HepG2 (cell line): ENCODE measurements around the gene SLC34A3. TPM values are rescaled to one million over a fixed set of nuclear protein-coding genes. Genes with fewer than 3 reads are reported as not detected.
A peak's percentile ranks its signal among the peaks of the same experiment; 100 is the strongest.

Experiments used
- ADNP ChIP-seq: sonication (generic); formaldehyde crosslinking; IDR thresholded peaks from 2 replicates; pipeline ENCODE4 v1.4.0; 2020; ENCODE audit warnings: missing genetic modification reagents
- AGO1 ChIP-seq: fragments of 200-400 bp; formaldehyde crosslinking; IDR thresholded peaks from 2 replicates; pipeline ENCODE4 v1.6.1; 2017; ENCODE audit warnings: mild to moderate bottlenecking, low read depth, low read length, moderate library complexity; ENCODE audit not compliant: poor library complexity, severe bottlenecking
- ARHGAP35 ChIP-seq: sonication (generic); formaldehyde crosslinking; IDR thresholded peaks from 2 replicates; pipeline ENCODE4 v1.9.0; 2022; ENCODE audit warnings: mild to moderate bottlenecking, inconsistent platforms, moderate library complexity, missing genetic modification reagents, borderline replicate concordance
- FIP1L1 ChIP-seq: fragments of 200-400 bp; formaldehyde crosslinking; IDR thresholded peaks from 2 replicates; pipeline ENCODE4 v1.6.1; 2018; ENCODE audit warnings: low read depth, mild to moderate bottlenecking, low read length, moderate library complexity, borderline replicate concordance; ENCODE audit not compliant: insufficient read depth
- GTF3A ChIP-seq: sonication (generic); formaldehyde crosslinking; conservative IDR thresholded peaks from 2 replicates; pipeline ENCODE4 v1.4.0; 2020; ENCODE audit warnings: mild to moderate bottlenecking, missing genetic modification reagents
- MED1 ChIP-seq: sonication (generic); formaldehyde crosslinking; IDR thresholded peaks from 2 replicates; pipeline ENCODE4 v1.4.0; 2020; ENCODE audit warnings: missing genetic modification reagents
- MEIS1 ChIP-seq: sonication (generic); formaldehyde crosslinking; IDR thresholded peaks from 2 replicates; pipeline ENCODE4 v1.9.0; 2021; ENCODE audit warnings: mild to moderate bottlenecking, missing genetic modification reagents, moderate library complexity, borderline replicate concordance
- SIX4 ChIP-seq: sonication (generic); formaldehyde crosslinking; IDR thresholded peaks from 2 replicates; pipeline ENCODE4 v1.4.0; 2020; ENCODE audit warnings: missing genetic modification reagents
- ZNF10 ChIP-seq: sonication (generic); formaldehyde crosslinking; IDR thresholded peaks from 2 replicates; pipeline ENCODE4 v1.4.0; 2020; ENCODE audit warnings: mild to moderate bottlenecking, low read depth, missing genetic modification reagents, borderline replicate concordance
- polyA plus RNA-seq, 8 experiments: library from polyadenylated mRNA; depleted of rRNA in 3 of 8; stranded (reverse) in 7 of 8; unstranded in 1 of 8; fragments of >200 nt; fragmentation: Illumina TruSeq in 4 of 8; extraction: Trizol in 4 of 8; gene quantifications; 2 replicates each; pipeline versions ENCODE4 v1.2.1 to v1.2.3, GENCODE V29; 2011 to 2016; ENCODE audit warnings: low read depth in 4 of 8, missing spikeins in 1 of 8, mixed read lengths in 1 of 8; ENCODE audit not compliant: insufficient read depth in 1 of 8
- total RNA-seq, 5 experiments: library from RNA; depleted of rRNA; stranded (reverse); fragments of >200 nt; fragmentation: Illumina TruSeq; extraction: Trizol; gene quantifications; 2 replicates each; pipeline ENCODE4 v1.2.3, GENCODE V29; 2016; ENCODE audit warnings: low read depth in 1 of 5
- TF ChIP-seq, protein P1 (sequence below): sonication (generic); formaldehyde crosslinking; IDR thresholded peaks from 2 replicates; pipeline ENCODE4 v1.4.0; 2020; ENCODE audit warnings: missing genetic modification reagents
- TF ChIP-seq, protein P2 (sequence below): sonication (generic); formaldehyde crosslinking; IDR thresholded peaks from 2 replicates; pipeline ENCODE4 v1.5.0; 2020; ENCODE audit warnings: mild to moderate bottlenecking, missing genetic modification reagents, borderline replicate concordance
- TF ChIP-seq, protein P3 (sequence below): sonication (generic); formaldehyde crosslinking; IDR thresholded peaks from 2 replicates; pipeline ENCODE4 v1.5.1; 2020; ENCODE audit warnings: mild to moderate bottlenecking, missing genetic modification reagents, borderline replicate concordance
- TF ChIP-seq, protein P4 (sequence below): sonication (generic); formaldehyde crosslinking; conservative IDR thresholded peaks from 2 replicates; pipeline ENCODE4 v1.8.0; 2022; ENCODE audit warnings: low read depth, missing genetic modification reagents
- TF ChIP-seq, protein P5 (sequence below): sonication (generic); formaldehyde crosslinking; IDR thresholded peaks from 2 replicates; pipeline ENCODE4 v1.4.0; 2020; ENCODE audit warnings: missing genetic modification reagents
- TF ChIP-seq, protein P6 (sequence below), 2 experiments: sonication (generic) in 1 of 2; formaldehyde crosslinking in 1 of 2; IDR thresholded peaks; 2 replicates each; pipeline versions ENCODE4 v1.4.0 to v1.6.1; 2018 to 2020; ENCODE audit warnings: missing genetic modification reagents in 2 of 2, borderline replicate concordance in 1 of 2, low read depth in 1 of 2, mild to moderate bottlenecking in 1 of 2, missing biosample characterization in 1 of 2

The SLC34A3 gene
- total and polyA plus RNA-seq, 2 of the 13 experiments (the other 11 are each of a cell fraction or from before 2014, with no cell fraction given): 0.07 to 1.0 TPM

DNA sequence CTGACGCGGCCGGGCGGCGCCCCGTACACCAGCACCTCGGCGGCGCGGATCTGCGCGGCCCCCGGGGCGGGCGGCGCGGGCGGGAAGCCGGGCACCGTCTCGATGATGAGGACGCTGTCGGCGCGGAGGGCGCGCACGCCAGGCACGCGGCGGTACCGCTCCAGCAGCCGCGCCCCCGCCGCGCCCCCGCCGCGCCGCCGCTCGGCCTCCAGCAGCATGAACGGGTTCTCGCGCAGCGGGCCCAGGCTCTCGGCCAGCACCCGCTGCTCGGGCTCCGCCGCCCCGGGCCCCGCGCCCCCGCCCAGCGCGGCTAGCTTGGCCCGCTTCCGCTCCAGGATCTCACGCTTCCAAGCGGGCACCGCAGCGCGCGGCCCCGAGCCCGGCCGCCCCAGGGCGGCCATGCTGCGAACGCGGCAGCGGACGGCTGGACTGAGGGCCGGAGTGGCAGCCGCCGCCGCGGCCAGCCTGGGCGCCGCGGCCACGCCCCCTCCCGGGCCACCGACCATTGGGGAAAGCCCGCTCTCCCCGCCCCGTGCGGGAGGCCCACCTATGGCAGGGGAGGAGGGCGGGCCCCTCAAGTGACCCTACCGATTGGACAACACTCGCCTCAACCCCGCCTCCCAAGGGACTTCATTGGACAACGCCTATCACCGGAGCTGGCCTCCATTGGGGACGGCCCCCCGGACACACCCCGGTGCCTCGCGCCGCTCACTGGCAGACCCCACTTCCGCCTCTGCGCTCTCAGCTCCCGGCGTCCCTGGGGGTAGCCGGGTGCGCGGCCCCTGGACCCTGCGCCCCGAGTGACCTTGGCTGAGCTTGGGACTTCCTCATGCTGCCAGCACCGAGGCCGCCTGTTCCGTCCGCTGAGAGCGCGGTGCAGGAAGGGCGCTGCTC, 30.1 kb upstream of the SLC34A3 start, which contains the start of gene TPRN (continued):
- TF ChIP-seq, protein P1, sequence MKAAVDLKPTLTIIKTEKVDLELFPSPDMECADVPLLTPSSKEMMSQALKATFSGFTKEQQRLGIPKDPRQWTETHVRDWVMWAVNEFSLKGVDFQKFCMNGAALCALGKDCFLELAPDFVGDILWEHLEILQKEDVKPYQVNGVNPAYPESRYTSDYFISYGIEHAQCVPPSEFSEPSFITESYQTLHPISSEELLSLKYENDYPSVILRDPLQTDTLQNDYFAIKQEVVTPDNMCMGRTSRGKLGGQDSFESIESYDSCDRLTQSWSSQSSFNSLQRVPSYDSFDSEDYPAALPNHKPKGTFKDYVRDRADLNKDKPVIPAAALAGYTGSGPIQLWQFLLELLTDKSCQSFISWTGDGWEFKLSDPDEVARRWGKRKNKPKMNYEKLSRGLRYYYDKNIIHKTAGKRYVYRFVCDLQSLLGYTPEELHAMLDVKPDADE (CRISPR knock-in tag): no peak
- no peak for TF ChIP-seq ZNF10 (CRISPR knock-in tag)
- no peak for TF ChIP-seq MEIS1 (CRISPR knock-in tag)
- TF ChIP-seq GTF3A (CRISPR knock-in tag): no peak
- TF ChIP-seq, protein P2, sequence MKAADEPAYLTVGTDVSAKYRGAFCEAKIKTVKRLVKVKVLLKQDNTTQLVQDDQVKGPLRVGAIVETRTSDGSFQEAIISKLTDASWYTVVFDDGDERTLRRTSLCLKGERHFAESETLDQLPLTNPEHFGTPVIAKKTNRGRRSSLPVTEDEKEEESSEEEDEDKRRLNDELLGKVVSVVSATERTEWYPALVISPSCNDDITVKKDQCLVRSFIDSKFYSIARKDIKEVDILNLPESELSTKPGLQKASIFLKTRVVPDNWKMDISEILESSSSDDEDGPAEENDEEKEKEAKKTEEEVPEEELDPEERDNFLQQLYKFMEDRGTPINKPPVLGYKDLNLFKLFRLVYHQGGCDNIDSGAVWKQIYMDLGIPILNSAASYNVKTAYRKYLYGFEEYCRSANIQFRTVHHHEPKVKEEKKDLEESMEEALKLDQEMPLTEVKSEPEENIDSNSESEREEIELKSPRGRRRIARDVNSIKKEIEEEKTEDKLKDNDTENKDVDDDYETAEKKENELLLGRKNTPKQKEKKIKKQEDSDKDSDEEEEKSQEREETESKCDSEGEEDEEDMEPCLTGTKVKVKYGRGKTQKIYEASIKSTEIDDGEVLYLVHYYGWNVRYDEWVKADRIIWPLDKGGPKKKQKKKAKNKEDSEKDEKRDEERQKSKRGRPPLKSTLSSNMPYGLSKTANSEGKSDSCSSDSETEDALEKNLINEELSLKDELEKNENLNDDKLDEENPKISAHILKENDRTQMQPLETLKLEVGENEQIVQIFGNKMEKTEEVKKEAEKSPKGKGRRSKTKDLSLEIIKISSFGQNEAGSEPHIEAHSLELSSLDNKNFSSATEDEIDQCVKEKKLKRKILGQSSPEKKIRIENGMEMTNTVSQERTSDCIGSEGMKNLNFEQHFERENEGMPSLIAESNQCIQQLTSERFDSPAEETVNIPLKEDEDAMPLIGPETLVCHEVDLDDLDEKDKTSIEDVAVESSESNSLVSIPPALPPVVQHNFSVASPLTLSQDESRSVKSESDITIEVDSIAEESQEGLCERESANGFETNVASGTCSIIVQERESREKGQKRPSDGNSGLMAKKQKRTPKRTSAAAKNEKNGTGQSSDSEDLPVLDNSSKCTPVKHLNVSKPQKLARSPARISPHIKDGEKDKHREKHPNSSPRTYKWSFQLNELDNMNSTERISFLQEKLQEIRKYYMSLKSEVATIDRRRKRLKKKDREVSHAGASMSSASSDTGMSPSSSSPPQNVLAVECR (CRISPR knock-in tag): peak; percentile 96
- no peak for TF ChIP-seq FIP1L1
- TF ChIP-seq, protein P3, sequence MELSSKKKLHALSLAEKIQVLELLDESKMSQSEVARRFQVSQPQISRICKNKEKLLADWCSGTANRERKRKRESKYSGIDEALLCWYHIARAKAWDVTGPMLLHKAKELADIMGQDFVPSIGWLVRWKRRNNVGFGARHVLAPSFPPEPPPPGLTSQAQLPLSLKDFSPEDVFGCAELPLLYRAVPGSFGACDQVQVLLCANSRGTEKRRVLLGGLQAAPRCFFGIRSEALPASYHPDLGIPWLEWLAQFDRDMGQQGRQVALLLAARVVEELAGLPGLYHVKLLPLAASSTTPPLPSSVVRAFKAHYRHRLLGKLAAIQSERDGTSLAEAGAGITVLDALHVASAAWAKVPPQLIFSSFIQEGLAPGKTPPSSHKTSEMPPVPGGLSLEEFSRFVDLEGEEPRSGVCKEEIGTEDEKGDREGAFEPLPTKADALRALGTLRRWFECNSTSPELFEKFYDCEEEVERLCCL (CRISPR knock-in tag): no peak
- TF ChIP-seq MED1: peak; percentile 90
- peak; percentile 84 for TF ChIP-seq AGO1
- TF ChIP-seq, protein P4, sequence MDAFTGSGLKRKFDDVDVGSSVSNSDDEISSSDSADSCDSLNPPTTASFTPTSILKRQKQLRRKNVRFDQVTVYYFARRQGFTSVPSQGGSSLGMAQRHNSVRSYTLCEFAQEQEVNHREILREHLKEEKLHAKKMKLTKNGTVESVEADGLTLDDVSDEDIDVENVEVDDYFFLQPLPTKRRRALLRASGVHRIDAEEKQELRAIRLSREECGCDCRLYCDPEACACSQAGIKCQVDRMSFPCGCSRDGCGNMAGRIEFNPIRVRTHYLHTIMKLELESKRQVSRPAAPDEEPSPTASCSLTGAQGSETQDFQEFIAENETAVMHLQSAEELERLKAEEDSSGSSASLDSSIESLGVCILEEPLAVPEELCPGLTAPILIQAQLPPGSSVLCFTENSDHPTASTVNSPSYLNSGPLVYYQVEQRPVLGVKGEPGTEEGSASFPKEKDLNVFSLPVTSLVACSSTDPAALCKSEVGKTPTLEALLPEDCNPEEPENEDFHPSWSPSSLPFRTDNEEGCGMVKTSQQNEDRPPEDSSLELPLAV: no peak
- TF ChIP-seq, protein P5, sequence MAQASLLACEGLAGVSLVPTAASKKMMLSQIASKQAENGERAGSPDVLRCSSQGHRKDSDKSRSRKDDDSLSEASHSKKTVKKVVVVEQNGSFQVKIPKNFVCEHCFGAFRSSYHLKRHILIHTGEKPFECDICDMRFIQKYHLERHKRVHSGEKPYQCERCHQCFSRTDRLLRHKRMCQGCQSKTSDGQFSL (CRISPR knock-in tag): no peak
- TF ChIP-seq ARHGAP35 (CRISPR knock-in tag): no peak
- no peak for TF ChIP-seq SIX4 (CRISPR knock-in tag)
- TF ChIP-seq, protein P6, sequence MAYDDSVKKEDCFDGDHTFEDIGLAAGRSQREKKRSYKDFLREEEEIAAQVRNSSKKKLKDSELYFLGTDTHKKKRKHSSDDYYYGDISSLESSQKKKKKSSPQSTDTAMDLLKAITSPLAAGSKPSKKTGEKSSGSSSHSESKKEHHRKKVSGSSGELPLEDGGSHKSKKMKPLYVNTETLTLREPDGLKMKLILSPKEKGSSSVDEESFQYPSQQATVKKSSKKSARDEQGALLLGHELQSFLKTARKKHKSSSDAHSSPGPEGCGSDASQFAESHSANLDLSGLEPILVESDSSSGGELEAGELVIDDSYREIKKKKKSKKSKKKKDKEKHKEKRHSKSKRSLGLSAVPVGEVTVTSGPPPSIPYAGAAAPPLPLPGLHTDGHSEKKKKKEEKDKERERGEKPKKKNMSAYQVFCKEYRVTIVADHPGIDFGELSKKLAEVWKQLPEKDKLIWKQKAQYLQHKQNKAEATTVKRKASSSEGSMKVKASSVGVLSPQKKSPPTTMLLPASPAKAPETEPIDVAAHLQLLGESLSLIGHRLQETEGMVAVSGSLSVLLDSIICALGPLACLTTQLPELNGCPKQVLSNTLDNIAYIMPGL (CRISPR knock-in tag; IDR thresholded peaks at IDR 0.05; ENCODE audit: borderline replicate concordance in 1 of 2, low read depth in 1 of 2): peak; percentile 40 to 69; a peak in 2 of 4 replicates
- TF ChIP-seq ADNP: no peak
